ENCODE measurements around the gene CDK2AP2.

- TF ChIP-seq CTCF (IDR thresholded peaks at IDR 0.05) = no peak
- no peak for TF ChIP-seq POLR2A (IDR thresholded peaks at IDR 0.05)
Observed at GRCh38 chr11:67545280-67545679, 37.3 kb upstream of the CDK2AP2 start.
